GM21381 (cell line): Measurements from ENCODE around the gene TYW1.
"Not testable (repeated sequence)": the region's sequence is repeated elsewhere in the genome, so short reads cannot be mapped to it uniquely, and the experiment has no call there.

ENCODE experiments used
- ATAC-seq: cut with Tn5 transposase; IDR thresholded peaks from one replicate; pipeline ENCODE4 v1.9.1; 2021; ENCODE audit warnings: mild to moderate bottlenecking, moderate library complexity; ENCODE audit not compliant: unreplicated experiment

The TYW1 gene

GRCh38 chr7:67042781-67043558, 46.3 kb downstream of the TYW1 start:
- ATAC-seq: not testable (repeated sequence)

GRCh38 chr7:67043559-67043930, 46.9 kb downstream of the TYW1 start:
- not testable (repeated sequence) for ATAC-seq

GRCh38 chr7:67045496-67045995, 48.9 kb downstream of the TYW1 start:
- ATAC-seq: no peak

- not testable (repeated sequence) for ATAC-seq
Measured at GRCh38 chr7:67046819-67047218, 50.2 kb downstream of the TYW1 start.

- not testable (repeated sequence) for ATAC-seq
Measured at GRCh38 chr7:67049908-67050307, 53.3 kb downstream of the TYW1 start.

GRCh38 chr7:67052161-67052560, 55.5 kb downstream of the TYW1 start:
- ATAC-seq: not testable (repeated sequence)

- ATAC-seq: no peak
Measured at GRCh38 chr7:67056683-67057082, 60.0 kb downstream of the TYW1 start.

GRCh38 chr7:67061321-67061720, 64.7 kb downstream of the TYW1 start:
- ATAC-seq: not testable (repeated sequence)

GRCh38 chr7:67062802-67063201, 66.2 kb downstream of the TYW1 start:
- ATAC-seq: not testable (repeated sequence)

GRCh38 chr7:67066950-67067622, 70.5 kb downstream of the TYW1 start:
- ATAC-seq: not testable (repeated sequence)

GRCh38 chr7:67076120-67076519, 79.5 kb downstream of the TYW1 start:
- ATAC-seq: not testable (repeated sequence)

GRCh38 chr7:67082880-67083279, 86.2 kb downstream of the TYW1 start:
- ATAC-seq: not testable (repeated sequence)

GRCh38 chr7:67089261-67089660, 92.6 kb downstream of the TYW1 start:
- ATAC-seq: not testable (repeated sequence)

- not testable (repeated sequence) for ATAC-seq
Measured at GRCh38 chr7:67091053-67091452, 94.4 kb downstream of the TYW1 start.

GRCh38 chr7:67098031-67098430, 101.4 kb downstream of the TYW1 start:
- ATAC-seq: not testable (repeated sequence)

GRCh38 chr7:67099406-67099805, 102.8 kb downstream of the TYW1 start:
- not testable (repeated sequence) for ATAC-seq

GRCh38 chr7:67100038-67100437, 103.4 kb downstream of the TYW1 start:
- ATAC-seq: not testable (repeated sequence)

GRCh38 chr7:67100956-67101361, 104.3 kb downstream of the TYW1 start:
- ATAC-seq: no peak

GRCh38 chr7:67104937-67105336, 108.3 kb downstream of the TYW1 start:
- not testable (repeated sequence) for ATAC-seq

GRCh38 chr7:67105377-67105776, 108.7 kb downstream of the TYW1 start:
- no peak for ATAC-seq

- ATAC-seq: not testable (repeated sequence)
Measured at GRCh38 chr7:67106255-67106654, 109.6 kb downstream of the TYW1 start.

- ATAC-seq: not testable (repeated sequence)
Measured at GRCh38 chr7:67111342-67111741, 114.7 kb downstream of the TYW1 start.
